Midbrain (tissue), 1 donor: ENCODE measurements around the gene CCDC9.

Experiments
- DNase-seq: peaks from one replicate; lab custom pipeline; 2025; lab: John Stamatoyannopoulos, UW

Gene CCDC9

DNA sequence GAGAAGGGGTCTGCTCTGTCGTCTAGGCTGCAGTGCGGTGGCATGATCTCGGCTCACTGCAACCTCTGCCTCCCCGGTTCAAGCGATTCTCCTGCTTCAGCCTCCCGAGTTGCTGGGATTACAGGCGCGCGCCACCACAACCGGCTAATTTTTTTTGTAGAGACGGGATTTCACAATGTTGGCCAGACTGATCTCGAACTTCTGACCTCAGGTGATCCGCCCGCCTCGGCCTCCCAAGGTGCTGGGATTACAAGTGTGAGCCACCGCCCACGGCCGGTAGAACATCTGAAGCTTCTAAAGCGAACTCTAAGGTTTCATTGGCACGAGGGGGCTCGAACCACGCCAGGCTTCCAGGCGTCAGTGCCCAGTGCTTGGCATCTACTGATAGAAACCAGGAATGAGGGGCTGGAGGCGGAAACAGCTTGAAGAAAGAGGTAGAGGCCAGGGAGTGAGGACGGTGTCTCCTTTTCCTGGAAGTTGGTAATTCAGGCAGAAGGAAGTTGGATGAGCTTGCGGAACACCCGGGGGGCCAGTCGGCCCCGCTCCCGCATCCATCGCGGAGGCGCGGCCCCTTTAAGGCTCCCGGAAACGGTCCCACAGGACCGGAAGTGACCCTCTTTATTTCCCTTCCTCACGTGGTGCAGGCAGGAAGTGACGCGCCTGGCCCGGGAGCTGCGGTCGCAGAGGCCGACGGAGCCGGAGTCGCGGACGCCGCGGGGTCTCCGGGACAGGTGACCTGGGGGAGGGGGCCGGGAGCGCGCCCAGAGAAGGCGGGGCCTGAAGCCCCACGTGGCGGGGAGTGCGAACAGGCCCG is at the start of gene CCDC9:
Gene CCDC9, plus strand, starts transcription at position 647 of the 814 bp plus-strand sequence. CDS start 1,876 bp downstream, outside the sequence.
- peak; percentile 97 for DNase-seq

DNA sequence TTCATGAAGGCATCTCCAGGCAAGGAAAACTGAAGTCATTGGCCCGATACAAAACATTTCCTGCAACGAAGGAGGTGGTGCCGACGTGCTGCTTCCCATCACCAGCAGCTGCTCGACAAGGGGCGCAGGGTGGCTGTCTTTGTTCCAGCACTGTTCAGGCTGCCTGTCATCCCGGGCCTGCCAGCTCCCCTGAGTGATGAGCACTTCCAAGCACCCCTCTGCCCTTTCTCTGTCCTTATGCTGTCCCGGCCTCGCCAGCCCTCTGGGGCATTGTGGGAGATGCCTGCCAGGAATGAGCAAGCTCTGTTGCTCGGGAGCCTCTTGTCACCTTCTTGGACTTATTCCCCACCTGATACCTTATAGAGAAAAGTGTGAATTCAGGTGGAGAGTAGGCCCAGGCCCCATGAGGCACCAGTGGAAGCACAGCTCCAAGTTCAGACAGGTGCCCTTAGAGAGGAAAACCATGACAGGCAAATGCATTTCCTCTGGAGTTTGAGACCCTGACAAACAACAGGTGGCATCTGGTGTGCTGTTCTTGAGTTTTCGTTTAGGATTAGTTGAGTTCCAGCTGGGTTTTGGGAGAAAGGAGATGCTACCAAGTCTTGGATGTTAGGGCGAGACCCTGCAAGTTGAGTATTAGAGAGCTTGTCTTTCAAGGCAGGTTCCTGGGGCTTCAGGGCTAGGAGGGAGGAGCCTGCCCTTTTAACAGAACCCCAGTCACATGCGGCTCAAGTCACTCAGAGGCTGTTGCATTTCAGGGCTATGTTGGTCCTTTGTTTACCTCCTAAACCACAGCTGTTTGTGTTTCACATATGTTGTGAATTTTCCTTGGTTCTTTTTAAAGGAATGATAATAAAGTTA is 46.8 kb upstream of the CCDC9 start:
- no peak for DNase-seq

DNA sequence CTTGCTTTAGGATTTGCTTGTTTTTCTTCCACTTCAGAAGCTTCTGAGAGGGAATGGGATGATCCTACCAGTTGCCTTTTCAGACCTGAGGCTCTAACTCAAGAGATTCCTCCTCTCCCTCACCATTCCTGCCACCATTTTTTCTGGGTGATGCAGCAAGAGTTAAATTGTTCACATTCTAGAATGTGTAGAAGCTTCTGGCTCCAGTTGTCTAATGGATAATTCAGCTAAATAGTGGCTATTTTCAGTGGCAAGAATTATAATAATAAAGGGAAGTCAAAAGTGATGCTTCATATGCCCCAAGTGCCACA is 46.2 kb upstream of the CCDC9 start:
- DNase-seq, result no peak

DNA sequence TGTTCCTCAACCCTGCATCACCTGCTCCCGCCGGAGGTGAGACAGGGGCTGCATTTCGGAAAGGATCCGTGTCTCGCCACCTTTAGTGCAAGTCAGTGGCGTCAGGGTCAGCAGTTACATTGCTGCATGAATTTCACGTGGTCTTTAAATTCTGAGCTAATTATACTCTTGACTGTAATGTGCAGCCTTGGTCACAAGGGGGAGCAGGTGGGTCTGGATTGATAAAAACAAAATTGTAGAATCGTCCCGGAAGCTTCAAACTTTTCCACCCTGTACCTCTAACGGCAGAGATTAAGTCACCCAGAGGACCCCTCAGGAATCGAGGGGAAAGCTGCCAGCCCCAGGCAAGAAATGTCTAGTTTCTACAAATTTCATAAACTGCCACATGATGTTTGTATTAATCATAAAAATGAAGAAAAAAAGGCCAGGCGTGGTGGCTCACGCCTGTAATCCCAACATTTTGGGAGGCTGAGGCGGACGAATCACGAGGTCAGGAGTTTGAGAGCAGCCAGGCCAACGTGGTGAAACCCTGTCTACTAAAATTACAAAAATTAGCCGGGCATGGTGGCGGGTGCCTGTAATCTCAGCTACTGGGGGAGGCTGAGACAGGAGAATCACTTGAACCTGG is 45.5 kb upstream of the CCDC9 start:
- peak; percentile 51 for DNase-seq

DNA sequence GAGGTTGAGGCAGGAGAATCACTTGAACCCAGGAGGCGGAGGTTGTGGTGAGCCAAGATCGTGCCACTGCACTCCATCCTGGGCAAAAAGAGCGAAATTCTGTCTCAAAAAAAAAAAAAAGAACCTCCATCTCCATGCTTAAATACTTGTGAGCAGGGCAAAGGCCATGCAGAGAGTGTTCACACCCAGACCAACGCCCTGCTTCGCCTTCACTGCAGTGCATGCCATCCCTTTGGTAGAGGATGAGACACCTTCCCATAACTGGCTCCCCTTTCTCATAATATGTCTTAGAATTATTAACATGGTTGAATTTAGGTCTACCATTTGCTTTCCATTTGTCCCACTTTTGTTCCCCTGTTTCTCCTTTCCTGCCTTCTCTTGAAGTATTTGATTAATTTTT is 40.7 kb upstream of the CCDC9 start:
- no peak for DNase-seq

DNA sequence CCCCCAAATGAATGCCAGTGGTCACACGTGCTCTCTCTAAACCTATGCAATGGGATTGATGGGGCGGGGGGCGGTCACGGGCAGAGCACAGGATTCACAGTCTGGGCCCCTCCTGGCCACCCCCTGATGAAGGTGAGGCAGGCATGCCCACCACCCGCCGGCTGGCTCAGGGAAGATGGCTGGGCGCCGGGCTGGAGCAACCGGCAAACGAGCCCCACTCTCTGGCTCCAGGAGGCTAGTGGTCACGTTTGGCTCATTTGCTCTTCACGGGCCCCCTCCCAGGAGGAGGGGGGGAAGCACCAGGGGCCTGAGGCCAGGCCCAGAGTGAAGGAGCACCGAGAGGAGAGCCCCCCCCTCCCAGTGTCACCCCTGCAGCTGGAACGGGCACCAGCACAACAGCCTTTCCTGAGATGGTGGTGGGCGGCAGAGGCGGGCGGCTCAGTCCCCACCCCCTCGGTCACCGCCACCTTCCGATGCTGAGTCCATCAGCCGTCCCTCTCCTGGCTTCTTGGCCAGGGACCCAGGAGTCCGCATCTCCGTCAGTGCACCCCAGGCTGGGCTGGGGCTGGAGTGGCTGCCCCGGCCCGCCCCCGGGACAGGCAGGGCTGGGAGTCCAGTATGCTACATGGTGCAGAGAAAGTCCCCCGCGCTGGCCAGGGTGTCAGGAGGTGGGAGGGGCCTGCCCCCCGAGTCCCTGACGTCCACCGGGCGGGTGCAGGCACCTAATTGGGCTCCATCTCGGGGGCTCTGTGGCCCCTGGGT is 35.1 kb upstream of the CCDC9 start:
- DNase-seq, result no peak

DNA sequence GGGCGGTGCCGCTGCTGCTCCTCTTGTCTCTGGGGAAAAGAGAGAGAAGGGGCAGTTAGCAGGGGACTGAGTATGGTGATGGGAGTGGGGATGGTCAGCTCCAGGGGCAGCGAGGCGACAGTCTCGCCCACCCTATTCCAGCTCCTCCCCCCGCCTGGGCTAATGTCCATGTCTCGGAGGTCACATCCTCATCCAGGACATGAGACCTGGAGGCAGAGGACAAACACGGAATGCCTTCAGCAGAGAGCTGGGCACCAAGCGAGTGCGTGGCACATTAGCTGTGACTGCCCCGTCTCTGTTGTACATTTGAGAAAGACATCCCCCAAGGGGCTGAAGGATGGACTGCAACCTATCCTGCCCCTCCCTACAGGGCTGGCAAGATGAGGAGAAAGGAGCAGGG is 34.4 kb upstream of the CCDC9 start:
- DNase-seq, result no peak

DNA sequence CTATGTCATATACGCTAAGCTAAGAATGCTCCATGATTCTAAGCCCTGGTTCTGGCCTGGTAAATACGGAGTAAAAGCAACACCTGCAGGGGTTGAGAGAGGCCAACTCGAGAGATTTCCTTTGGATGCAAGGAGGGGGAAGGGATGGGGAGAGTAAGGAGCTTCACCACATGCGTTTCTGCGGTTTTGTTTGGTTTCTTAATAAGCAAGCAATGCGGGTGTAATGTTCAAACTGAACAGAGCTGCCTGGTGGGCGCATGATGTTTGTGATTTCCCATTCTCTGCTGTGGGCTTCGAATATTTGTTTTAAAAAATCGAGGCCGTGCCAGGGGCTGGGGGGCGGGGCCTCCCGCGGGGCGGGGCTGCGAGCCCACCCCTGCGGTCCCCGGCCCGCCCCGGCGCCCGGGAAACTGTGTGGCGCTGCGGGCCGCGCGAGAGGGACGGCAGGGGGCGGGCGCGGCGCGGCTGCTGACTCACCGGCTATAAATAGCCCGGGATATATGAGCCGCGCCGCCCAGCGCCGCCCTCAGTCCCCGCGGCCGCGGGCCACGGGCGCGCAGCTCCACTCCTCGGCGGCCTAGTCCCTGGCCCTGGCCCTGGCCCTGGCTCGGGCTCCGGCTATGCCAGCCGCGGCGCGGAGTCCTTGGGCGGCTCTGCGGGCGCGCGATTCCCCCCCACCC is 30.4 kb upstream of the CCDC9 start:
- DNase-seq, result peak; percentile 91

DNA sequence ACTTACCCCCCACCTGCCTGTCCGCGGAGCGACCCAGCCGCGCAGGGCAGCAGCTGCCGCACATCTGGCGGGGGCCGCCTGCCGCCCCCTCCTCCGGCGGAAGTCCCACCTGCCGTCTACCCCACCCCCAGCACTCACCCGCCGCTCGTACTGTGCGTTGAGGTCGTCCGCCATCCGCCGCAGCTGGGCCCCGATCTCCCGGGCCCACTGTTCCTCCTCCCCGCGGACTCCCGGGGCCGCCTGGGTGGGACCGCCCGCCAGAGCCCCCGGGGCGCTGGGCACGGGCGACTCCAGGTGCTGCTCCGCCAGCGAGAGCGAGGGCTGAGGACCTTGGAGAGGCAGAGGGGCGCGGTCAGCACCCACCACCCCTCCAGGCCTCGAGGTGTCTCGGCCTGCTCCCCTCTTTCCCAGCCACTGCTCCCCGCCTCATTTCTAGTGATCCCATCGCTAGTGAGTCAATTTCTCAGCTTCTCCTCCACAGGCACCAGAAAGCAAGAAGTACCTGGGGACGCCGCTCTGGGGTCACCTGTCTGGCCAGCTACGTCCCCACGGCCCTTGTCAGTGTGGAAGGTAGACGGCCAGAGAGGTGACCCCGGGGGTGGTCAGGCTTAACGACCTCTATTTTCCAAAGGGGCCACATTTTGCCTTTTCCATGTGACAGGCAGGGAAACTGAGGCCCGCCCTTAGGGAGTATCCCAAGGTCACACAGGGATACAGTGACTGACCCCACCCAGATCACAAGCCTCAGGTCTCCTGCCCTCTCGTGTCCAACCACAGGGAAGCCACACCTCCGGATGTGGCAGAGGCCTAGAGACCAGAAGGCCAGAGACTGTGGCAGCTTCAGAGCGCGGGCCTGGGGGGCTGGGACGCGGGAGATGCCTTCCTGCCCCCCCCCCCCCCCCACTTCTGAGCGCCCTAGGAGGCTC is 29.6 kb upstream of the CCDC9 start:
- peak; percentile 39 for DNase-seq

DNA sequence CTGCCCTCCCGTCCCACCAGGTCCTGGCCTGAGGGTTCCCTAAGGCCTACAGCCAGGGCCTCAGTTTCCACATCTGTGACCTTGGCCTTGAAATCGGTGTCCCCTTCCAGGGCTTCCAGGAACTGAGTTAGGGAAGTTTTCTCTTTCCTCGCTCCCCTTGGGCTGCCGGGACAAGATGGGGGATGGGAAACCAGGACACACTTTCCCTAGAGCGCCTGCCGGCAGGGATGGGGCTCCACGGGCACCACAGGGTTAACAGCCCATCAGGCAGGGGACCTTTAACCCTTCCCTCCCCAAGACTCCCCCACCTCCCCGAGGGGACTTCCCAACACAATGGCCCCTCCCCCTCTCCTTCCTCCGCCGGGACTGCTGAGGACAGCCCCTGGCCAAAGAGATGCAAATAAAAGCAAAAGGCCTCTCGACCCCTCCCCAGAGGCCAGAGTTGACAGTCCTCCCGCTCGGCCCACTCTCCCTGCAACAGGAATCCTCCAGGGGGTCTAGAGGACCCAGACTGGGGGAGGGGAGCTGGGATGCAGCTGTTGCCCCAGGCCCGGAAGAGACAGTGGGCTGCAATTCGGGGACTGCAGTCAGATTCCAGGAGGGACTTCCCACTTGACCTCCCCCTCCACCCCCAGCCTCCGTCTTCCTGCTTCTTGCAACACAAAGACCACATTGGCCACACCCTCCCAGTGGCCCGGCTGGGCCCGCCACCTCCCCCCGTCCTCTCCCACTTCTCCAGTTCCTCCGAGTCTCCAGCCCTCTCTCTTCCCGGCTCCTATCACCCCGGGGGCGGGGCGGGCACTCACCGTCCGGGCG is 28.8 kb upstream of the CCDC9 start:
- no peak for DNase-seq

DNA sequence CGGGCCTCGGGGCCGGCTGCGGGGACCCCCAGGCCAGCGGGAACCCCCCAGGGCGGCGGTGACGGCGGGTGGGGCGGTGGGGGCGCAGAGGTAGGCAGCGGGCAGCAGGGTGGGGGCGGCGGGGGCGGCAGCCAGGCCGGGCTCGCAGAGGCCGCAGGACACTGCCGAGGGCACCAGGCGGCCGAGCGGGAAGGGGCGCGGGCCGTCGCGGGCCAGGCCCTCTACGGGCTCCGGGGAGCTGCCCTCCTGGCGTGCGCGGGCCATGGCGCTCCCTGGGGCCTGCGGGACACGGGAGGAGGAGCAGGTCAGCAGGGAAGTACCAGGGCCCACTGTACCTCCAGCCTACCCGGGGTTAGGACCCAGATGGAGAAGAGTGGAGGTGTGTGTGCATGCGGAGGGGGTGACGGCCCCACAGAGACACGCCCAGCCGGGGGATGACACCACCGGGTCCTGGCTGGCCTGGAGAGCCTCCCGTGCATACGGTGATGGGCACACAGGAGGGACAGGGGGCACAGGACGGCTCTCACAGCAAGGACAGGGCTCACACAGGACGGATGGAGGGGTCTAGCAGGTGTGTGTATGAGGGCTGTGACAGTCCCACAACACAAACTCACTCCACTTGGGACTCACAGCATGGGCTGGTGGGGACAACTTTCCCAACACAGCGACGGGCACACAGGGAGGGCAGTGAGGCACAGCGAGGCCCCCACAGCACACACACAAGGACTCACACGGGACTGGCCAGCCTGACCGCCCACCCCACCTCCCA is 28.0 kb upstream of the CCDC9 start:
- DNase-seq, result no peak

DNA sequence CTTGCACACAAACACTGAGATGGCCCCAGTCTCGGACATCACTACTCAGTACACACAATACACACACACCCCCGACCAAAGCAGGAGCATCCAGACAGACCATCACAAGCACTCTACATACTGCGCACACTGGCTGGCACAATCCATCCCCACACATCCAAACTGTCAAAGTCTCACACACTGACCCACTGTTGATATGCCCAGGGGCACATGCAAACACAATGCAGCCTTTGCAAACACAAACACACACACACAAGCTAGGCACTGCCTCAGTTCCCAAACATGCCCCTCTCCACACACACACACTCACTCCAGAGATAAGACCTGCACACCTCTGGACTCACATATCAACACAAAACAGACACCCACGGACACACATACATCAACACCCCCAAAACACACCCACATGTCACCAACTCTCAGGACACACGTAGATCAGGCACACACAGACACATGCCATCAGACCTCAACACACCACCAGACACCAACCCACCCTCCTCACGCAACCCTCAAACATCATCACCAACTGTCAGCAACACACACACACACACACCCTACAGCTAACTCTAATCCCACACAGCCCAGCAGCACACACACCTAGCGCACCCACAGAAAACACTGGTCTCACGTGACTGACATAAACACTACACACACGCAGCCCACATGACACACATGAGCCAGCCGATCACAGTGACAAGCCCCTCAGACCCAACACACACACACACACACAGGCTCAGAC is 27.2 kb upstream of the CCDC9 start:
- DNase-seq, result peak; percentile 23

DNA sequence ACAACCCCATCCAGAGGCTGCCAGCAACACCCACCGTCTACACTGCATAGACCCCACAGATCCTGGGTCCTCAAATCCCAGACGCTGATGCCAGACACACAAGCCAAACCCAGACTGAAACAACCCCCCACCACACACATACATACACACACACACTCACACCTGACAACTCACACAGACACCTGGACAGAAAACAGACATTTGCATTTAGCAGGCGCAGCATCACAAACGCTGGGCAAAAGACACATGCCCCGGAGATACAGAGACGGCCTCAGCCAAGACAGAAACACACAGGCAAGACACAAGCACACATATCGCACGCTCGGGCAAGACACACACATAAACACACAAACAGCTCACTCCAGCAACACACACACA is 26.7 kb upstream of the CCDC9 start:
- DNase-seq, result no peak

DNA sequence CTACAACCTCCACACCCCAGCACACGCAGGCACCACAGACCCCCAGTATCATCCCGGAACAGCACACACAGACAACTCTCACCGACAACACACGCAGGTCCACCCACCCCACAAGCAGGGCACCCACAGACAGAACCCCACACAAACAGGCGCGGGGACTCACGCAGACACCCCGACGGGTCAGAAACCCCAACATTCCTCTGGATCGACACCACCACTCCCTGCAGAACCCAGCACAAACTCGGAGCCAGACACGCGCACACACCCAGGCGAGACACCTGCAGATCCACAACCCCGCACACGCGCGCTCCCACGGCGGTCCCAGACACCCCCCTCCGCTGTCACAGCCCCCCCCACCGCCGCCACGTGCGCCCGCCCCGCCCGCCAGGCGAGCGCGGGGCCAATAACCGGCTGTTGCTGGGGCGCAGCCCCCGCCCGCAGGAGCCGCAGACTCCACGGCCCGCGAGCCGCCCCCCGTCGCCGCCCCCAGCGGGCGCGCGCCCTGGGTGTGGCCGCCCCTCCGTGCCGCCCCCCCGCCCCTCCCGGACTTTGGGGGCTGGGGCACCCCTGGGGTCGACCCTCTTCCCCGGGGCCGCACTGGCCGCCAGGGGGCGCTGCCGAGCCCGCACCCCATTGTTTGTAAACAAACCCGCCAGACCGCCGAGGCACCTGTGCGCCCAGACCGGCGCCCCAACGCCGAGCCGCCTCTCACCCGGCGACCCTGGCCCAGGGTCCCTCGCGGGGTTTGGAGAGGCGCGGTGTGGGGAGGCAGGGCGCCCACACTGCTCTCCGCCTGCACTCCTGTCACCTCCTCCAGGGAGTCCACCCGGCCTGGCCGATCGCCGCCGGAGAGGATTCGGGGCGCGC is 26.0 kb upstream of the CCDC9 start:
- peak; percentile 43 for DNase-seq

DNA sequence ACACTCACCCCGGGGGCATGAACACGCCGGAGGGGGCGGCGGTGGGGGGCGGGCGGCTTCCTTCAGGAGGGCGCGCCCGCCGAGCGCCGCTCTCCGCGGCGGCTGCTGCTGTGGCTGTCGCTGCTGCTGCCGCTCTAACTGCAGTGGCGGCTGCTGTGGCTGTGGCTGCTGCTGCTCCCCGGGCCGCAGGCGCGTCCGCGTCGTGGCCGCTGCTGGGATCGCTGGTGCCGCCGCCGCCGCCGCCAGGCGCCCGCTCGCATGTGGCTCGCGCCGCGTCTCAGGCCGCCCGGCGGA is 25.5 kb upstream of the CCDC9 start, which contains the start of gene BBC3:
Gene BBC3, minus strand, starts transcription at position 279 of the 294 bp plus-strand sequence. CDS start 2,768 bp downstream, outside the sequence.
- DNase-seq, result no peak

DNA sequence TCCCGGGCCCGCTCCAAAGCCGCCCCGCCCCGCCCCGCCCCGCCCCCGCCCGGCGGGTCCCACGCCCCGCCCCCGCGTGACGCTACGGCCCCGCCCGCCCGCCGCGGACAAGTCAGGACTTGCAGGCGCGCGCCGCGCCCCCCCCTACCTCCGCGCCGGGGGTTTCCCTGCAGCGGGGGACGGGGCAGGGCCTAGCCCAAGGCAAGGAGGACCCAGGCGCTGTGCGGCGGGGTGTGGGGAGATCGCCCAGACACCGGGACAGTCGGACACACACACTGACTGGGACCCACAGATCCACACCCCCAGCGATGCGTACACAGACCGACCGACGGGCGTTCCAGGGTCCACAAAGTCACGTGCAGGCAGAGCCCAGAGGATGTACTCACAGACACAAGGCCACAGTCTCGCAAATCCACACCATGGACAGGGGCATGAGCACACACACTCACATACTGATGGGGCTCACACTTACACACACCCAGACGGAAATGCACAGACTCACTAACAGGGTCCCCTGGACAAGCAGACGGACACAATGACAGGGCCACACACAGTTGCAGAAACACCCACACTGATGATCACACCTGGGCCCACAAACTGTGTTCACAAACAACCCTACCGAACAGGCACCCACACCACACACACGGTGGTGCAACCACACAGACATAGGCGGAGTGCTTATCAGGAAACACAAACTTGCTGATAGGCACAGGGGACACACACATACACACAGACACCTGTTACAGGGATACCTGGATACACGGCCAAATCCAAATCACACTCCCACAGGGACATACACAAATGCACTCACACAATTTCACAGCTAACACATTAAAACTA is 24.9 kb upstream of the CCDC9 start:
- DNase-seq, result peak; percentile 82
